AML-193 (cell line): ENCODE data around the gene TMPRSS7.

Experiments used
- DNase-seq, 2 experiments: peaks; one replicate each; lab custom pipeline; 2025; lab: John Stamatoyannopoulos, UW

Gene TMPRSS7

GRCh38 chr3:112128843-112129727 is 94.5 kb downstream of the TMPRSS7 start:
- DNase-seq = no peak

- DNase-seq = no peak
Measured at GRCh38 chr3:112129925-112130637, 95.5 kb downstream of the TMPRSS7 start.

GRCh38 chr3:112130638-112130993 is 96.1 kb downstream of the TMPRSS7 start:
- DNase-seq = no peak
